ENCODE results near the gene BCKDHA.

DNA sequence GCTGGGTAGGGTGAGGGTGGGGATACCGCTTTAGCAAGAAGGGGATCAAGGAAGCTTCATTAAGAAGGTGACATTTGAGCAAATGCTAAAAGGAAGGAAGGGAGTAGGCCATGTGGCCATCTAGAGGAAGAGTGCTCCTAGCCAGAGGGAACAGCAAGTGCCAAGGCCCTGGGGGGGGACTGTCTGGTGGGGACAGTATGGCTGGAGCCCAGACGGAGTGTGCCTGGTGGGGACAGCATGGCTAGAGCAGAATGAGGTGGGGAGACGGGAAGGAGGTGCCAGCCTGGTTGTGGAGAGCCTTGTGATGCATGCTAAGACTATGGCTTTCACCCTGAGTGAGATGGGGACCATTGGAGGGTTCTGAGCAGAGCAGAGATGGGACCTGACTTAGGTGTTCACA lies 41.8 kb upstream of the BCKDHA start:
- TF ChIP-seq, protein P1, sequence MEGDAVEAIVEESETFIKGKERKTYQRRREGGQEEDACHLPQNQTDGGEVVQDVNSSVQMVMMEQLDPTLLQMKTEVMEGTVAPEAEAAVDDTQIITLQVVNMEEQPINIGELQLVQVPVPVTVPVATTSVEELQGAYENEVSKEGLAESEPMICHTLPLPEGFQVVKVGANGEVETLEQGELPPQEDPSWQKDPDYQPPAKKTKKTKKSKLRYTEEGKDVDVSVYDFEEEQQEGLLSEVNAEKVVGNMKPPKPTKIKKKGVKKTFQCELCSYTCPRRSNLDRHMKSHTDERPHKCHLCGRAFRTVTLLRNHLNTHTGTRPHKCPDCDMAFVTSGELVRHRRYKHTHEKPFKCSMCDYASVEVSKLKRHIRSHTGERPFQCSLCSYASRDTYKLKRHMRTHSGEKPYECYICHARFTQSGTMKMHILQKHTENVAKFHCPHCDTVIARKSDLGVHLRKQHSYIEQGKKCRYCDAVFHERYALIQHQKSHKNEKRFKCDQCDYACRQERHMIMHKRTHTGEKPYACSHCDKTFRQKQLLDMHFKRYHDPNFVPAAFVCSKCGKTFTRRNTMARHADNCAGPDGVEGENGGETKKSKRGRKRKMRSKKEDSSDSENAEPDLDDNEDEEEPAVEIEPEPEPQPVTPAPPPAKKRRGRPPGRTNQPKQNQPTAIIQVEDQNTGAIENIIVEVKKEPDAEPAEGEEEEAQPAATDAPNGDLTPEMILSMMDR (IDR thresholded peaks at IDR 0.05; ENCODE audit: low read depth, low read length), result no peak
- TF ChIP-seq MYC (IDR thresholded peaks at IDR 0.05; ENCODE audit: low read depth, low read length), result no peak
- no peak for TF ChIP-seq POLR2A (IDR thresholded peaks at IDR 0.05; ENCODE audit: extremely low read depth, insufficient read length)
- TF ChIP-seq, protein P2, sequence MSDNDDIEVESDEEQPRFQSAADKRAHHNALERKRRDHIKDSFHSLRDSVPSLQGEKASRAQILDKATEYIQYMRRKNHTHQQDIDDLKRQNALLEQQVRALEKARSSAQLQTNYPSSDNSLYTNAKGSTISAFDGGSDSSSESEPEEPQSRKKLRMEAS (IDR thresholded peaks at IDR 0.05; ENCODE audit: low read depth, low read length), result no peak
